ENCODE results near the gene CALCOCO2. TPM values are rescaled to one million over a fixed set of nuclear protein-coding genes. Genes with fewer than 3 reads are reported as not detected.

Gene CALCOCO2
- total RNA-seq, 1 experiment from 2014 or later, result 23.1 TPM

DNA sequence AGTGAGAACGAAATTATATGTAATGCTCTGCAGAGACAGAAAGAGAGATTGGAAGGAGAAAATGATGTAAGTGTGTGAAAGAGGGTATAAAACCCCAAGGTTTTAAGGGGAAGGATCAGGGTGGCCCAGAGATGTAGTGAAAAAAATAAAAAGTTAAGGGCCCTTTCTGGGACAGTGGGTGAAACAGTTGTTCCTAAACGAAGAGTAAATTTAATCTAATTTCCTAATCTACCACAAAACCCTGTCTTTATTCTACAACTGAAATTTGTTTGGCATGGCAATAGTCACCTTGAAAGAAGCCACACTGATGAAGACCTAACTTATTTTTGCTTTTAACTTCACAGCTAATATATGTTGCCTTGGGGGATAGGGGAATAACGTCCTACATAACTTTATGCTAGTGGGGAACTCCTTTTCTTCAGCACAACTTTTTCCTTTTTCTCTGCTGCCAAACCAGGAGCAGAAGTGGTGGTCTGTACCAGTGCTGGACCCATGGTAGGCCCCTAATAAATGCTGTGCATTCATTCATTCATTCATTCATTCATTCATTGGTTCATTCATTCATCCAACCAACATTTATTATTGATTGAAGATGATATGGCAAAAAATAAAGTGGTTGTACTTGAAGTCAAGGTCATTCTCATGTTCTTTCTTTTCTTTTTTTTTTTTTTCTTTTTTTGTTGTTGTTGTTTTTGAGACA is 25.4 kb downstream of the CALCOCO2 start:
- Histone ChIP-seq H4K20me1 (ENCODE audit: control insufficient read depth, insufficient read depth, insufficient read length) (no peaks in the 10 kb centered on the region), H3K14ac (ENCODE audit: insufficient read depth, low read length) (no peak overlapping the region), H3T11ph (ENCODE audit: low read length) (no peak overlapping the region), H2AK5ac (ENCODE audit: insufficient read length, low read length) (no peak overlapping the region), H2BK5ac (ENCODE audit: insufficient read length, low read length) (no peak overlapping the region), H3K79me1 (ENCODE audit: insufficient read depth, low read depth, low read length, poor library complexity, severe bottlenecking) (no peaks in the 10 kb centered on the region), H3K79me2 (ENCODE audit: insufficient read depth, low read length) (no peaks in the 10 kb centered on the region), H4K91ac (ENCODE audit: insufficient read length, low read depth, low read length) (no peak overlapping the region), H3K4me1 (ENCODE audit: insufficient read depth, low read length) (0 out of 2 replicates have a peak, but pooled peaks cover 4% of the 10 kb centered on the region), H4K5ac (ENCODE audit: insufficient read length, low read depth, low read length) (no peak overlapping the region), H2AFZ (ENCODE audit: low read length) (no peak overlapping the region), H3K18ac (ENCODE audit: insufficient read length, low read depth, low read length) (no peak overlapping the region), H3K23ac (ENCODE audit: insufficient read length, low read depth, low read length) (no peak overlapping the region), H2BK15ac (ENCODE audit: low read depth, low read length) (no peak overlapping the region), H3K27me3 (ENCODE audit: insufficient read depth, low read length) (no peaks in the 10 kb centered on the region), H3K9me3 (ENCODE audit: control insufficient read depth, low read depth, low read length) (no peaks in the 10 kb centered on the region), H3K4me2 (ENCODE audit: insufficient read depth, insufficient read length, low read length) (no peak overlapping the region), H3K4ac (ENCODE audit: low read depth, low read length) (no peak overlapping the region), H3K56ac (ENCODE audit: insufficient read length, low read depth, low read length) (no peak overlapping the region), H2BK20ac (ENCODE audit: low read depth, low read length, poor library complexity, severe bottlenecking) (no peak overlapping the region), H2BK120ac (ENCODE audit: low read depth, low read length, poor library complexity, severe bottlenecking) (no peak overlapping the region), H3K23me2 (ENCODE audit: insufficient read length, low read depth, low read length, poor library complexity, severe bottlenecking) (no peaks in the 10 kb centered on the region), H4K8ac (replicated peaks; ENCODE audit: insufficient read length, low read depth, low read length) (no peak overlapping the region), H2BK12ac (ENCODE audit: insufficient read length, low read depth, low read length) (no peak overlapping the region), H3K9ac (ENCODE audit: extremely low read depth, insufficient read length, low read length) (no peak overlapping the region), H3K27ac (ENCODE audit: insufficient read length, low read depth, low read length) (no peak overlapping the region)
- H3K27me3 Mint-ChIP-seq (ENCODE audit: low read depth), result no peaks in the 10 kb centered on the region
- H3K36me3 Mint-ChIP-seq (ENCODE audit: insufficient read depth in 1 of 3, low read depth in 3 of 3), result peaks cover 0 to 11% (median 0%) of the 10 kb centered on the region in 3 experiments; a peak in 3 of 7 replicates
- TF ChIP-seq, protein P1, sequence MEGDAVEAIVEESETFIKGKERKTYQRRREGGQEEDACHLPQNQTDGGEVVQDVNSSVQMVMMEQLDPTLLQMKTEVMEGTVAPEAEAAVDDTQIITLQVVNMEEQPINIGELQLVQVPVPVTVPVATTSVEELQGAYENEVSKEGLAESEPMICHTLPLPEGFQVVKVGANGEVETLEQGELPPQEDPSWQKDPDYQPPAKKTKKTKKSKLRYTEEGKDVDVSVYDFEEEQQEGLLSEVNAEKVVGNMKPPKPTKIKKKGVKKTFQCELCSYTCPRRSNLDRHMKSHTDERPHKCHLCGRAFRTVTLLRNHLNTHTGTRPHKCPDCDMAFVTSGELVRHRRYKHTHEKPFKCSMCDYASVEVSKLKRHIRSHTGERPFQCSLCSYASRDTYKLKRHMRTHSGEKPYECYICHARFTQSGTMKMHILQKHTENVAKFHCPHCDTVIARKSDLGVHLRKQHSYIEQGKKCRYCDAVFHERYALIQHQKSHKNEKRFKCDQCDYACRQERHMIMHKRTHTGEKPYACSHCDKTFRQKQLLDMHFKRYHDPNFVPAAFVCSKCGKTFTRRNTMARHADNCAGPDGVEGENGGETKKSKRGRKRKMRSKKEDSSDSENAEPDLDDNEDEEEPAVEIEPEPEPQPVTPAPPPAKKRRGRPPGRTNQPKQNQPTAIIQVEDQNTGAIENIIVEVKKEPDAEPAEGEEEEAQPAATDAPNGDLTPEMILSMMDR (conservative IDR thresholded peaks at IDR 0.05), result no peak
- no peak overlapping the region for H3K4me3 Mint-ChIP-seq
- H3K4me1 Mint-ChIP-seq, result no peaks in the 10 kb centered on the region
- DNase-seq, result no peak
- H3K27ac Mint-ChIP-seq, result peak overlapping the region in 1 of 3 experiments; percentile 17; a peak in 2 of 7 replicates
- H3K9me3 Mint-ChIP-seq, result no peaks in the 10 kb centered on the region
- no CpG with 5 or more reads among the region's 3 CpGs for WGBS (ENCODE audit: extremely low coverage, insufficient read length, low lambda C conversion rate)
